B cell (primary cell): ENCODE results near the gene SDK2. TPM values are rescaled to one million over a fixed set of nuclear protein-coding genes. Genes with fewer than 3 reads are reported as not detected.

ENCODE experiments used
- ATAC-seq: fragments of 200-7000 bp; cut with Tn5 transposase; one replicate; pipeline ENCODE4 v1.10.0; 2021; ENCODE audit warnings: low read depth, mild to moderate bottlenecking, moderate number of reproducible peaks, moderate library complexity
- CTCF ChIA-PET: fragments of 350-600 bp; sonication (Branson Sonifier 250); formaldehyde crosslinking; loops from one replicate; lab custom pipeline; 2021; ENCODE audit warnings: antibody characterized with exemption, inconsistent platforms; lab: Charles Lee
- POLR2A ChIA-PET: fragments of 350-600 bp; sonication (Branson Sonifier 250); formaldehyde crosslinking; loops from one replicate; lab custom pipeline; 2021; ENCODE audit warnings: antibody characterized with exemption; lab: Charles Lee
- DNase-seq: peaks from one replicate; pipeline ENCODE4 v3.0.0; 2013
- H2AFZ ChIP-seq: 2 replicates; pipeline ENCODE4 v1.6.1; 2012; ENCODE audit warnings: mild to moderate bottlenecking, low read depth, low read length; ENCODE audit not compliant: insufficient read depth, poor library complexity, severe bottlenecking
- H3K27ac ChIP-seq, 2 donors: 1 replicate in 1 of 2; 2 replicates in 1 of 2; pipeline ENCODE4 v1.5.1; 2012 to 2013; ENCODE audit warnings: low read length in 2 of 2, mild to moderate bottlenecking in 2 of 2, moderate library complexity in 1 of 2
- H3K27me3 ChIP-seq, 4 experiments: fragments of 200-600 bp in 1 of 4; sonication (generic) in 1 of 4; replicated peaks in 1 of 4; 1 replicate in 2 of 4; 2 replicates in 2 of 4; pipeline versions ENCODE4 v1.6.1 to v1.7.0; 2013 to 2016; ENCODE audit warnings: low read length in 3 of 4, mild to moderate bottlenecking in 2 of 4, mixed read lengths in 1 of 4, moderate library complexity in 1 of 4; ENCODE audit not compliant: insufficient read depth in 4 of 4, control insufficient read depth in 3 of 4; ENCODE audit errors: control extremely low read depth in 1 of 4
- H3K36me3 ChIP-seq, 2 experiments: replicated peaks in 1 of 2; 1 replicate in 1 of 2; 2 replicates in 1 of 2; pipeline versions ENCODE4 v1.6.1 to v1.7.1; 2013; ENCODE audit warnings: low read length in 1 of 2; ENCODE audit not compliant: insufficient read depth in 2 of 2, control insufficient read depth in 1 of 2; ENCODE audit errors: control extremely low read depth in 1 of 2, extremely low read depth in 1 of 2
- H3K4me1 ChIP-seq, 2 donors: fragments of 200-600 bp in 1 of 2; sonication (generic) in 1 of 2; 1 replicate in 1 of 2; 2 replicates in 1 of 2; pipeline versions ENCODE4 v1.5.1 to v1.6.1; 2013 to 2017; ENCODE audit warnings: low read length in 2 of 2; ENCODE audit not compliant: control insufficient read depth in 2 of 2, insufficient read depth in 2 of 2
- H3K4me2 ChIP-seq: replicated peaks from 2 replicates; pipeline ENCODE3; 2012; ENCODE audit warnings: mild to moderate bottlenecking, low read depth, low read length; ENCODE audit not compliant: poor library complexity, severe bottlenecking
- H3K4me3 ChIP-seq, 5 experiments: fragments of 200-600 bp in 1 of 5; sonication (generic) in 1 of 5; 1 replicate in 3 of 5; 2 replicates in 2 of 5; pipeline versions ENCODE4 v1.5.1 to v1.7.0; 2011 to 2016; ENCODE audit warnings: low read length in 4 of 5, mild to moderate bottlenecking in 4 of 5, low read depth in 2 of 5, control low read depth in 1 of 5, moderate library complexity in 1 of 5; ENCODE audit not compliant: insufficient read depth in 1 of 5; ENCODE audit errors: control extremely low read depth in 1 of 5, extremely low read depth in 1 of 5
- H3K79me2 ChIP-seq: fragments of 200-600 bp; sonication (generic); one replicate; pipeline ENCODE4 v1.6.0; 2016; ENCODE audit warnings: low read length; ENCODE audit not compliant: control insufficient read depth, insufficient read depth
- H3K9ac ChIP-seq: fragments of 200-600 bp; sonication (generic); 2 replicates; pipeline ENCODE4 v1.6.1; 2017; ENCODE audit warnings: mild to moderate bottlenecking, low read length, moderate library complexity
- H3K9me3 ChIP-seq, 3 donors: one replicate each; pipeline versions ENCODE4 v1.6.1 to v1.7.1; 2013; ENCODE audit warnings: low read length in 2 of 3; ENCODE audit not compliant: control insufficient read depth in 2 of 3, insufficient read depth in 1 of 3; ENCODE audit errors: control extremely low read depth in 1 of 3
- H4K20me1 ChIP-seq: 2 replicates; pipeline ENCODE4 v1.6.0; 2012; ENCODE audit warnings: mild to moderate bottlenecking, low read length; ENCODE audit not compliant: insufficient read depth, control insufficient read depth, poor library complexity, severe bottlenecking
- H3K27ac Mint-ChIP-seq: one replicate; pipeline ENCODE4 v1.8.0; 2021; ENCODE audit warnings: mixed read lengths
- H3K27me3 Mint-ChIP-seq: one replicate; pipeline ENCODE4 v1.8.0; 2021; ENCODE audit warnings: mixed read lengths
- H3K4me1 Mint-ChIP-seq: one replicate; pipeline ENCODE4 v1.8.0; 2021; ENCODE audit warnings: mixed read lengths
- H3K4me3 Mint-ChIP-seq: one replicate; pipeline ENCODE4 v1.8.0; 2021; ENCODE audit warnings: mixed read lengths
- H3K9me3 Mint-ChIP-seq: one replicate; pipeline ENCODE4 v1.8.0; 2022; ENCODE audit warnings: mixed read lengths; ENCODE audit not compliant: insufficient read depth
- CTCF ChIP-seq: fragments of 200-600 bp; IDR thresholded peaks from one replicate; pipeline ENCODE4 v1.8.0; 2022; ENCODE audit warnings: antibody characterized with exemption, mild to moderate bottlenecking
- EZH2 ChIP-seq: IDR thresholded peaks from 2 replicates; pipeline ENCODE4 v1.6.1; 2012; ENCODE audit warnings: borderline replicate concordance, low read depth, mild to moderate bottlenecking, moderate library complexity, low read length; ENCODE audit not compliant: insufficient read depth, poor library complexity, severe bottlenecking
- WGBS: methylation state at CpG from one replicate; pipeline ENCODE4 v1.1.5; 2013; ENCODE audit warnings: missing lambda C conversion rate; ENCODE audit not compliant: insufficient coverage; 5-methylcytosine and 5-hydroxymethylcytosine counted together
- intact Hi-C: fragments of 100-400 bp; cut with micrococcal nuclease; formaldehyde crosslinking; loops from one replicate; pipeline ENCODE4 v1.10.0; 2022
- polyA plus RNA-seq: library from polyadenylated mRNA; depleted of rRNA; stranded (reverse); fragments of >200 nt; gene quantifications from 2 replicates; pipeline ENCODE4 v1.2.3, GENCODE V29; 2012
- total RNA-seq, 2 donors: library from RNA; stranded (reverse); fragments of 120-200 nt in 1 of 2; gene quantifications; 1 replicate in 1 of 2; 2 replicates in 1 of 2; pipeline versions ENCODE4 v1.2.3 to v1.2.4, GENCODE V29; 2013 to 2022

The SDK2 gene
- total and polyA plus RNA-seq, 2 donors (not counting 1 experiment from before 2014, with no cell fraction given), result 3.2 to 13.0 TPM

- peak overlapping the region; percentile 73 for H3K4me3 Mint-ChIP-seq
- H3K27me3 Mint-ChIP-seq, result no peaks in the 10 kb centered on the region
- no peaks in the 10 kb centered on the region for H3K36me3 ChIP-seq
- CTCF ChIA-PET, result interaction anchor here (0.7 to 6.6 kb wide), 5 partner anchors 11 to 159 kb away, joined by 3 to 36 read pairs (median 4); no protein-coding TSS in a partner anchor
- no peak overlapping the region for H2AFZ ChIP-seq
- H3K4me2 ChIP-seq, result peak overlapping the region; percentile 83
- POLR2A ChIA-PET, result interaction anchor here (1.7 to 3.1 kb wide), 2 partner anchors 22 to 54 kb away, joined by 4 to 16 read pairs; partner anchors contain the start of gene SDK2
- intact Hi-C loops, result loop anchor here (10.0 kb wide), 1 partner anchor 365 kb away; no protein-coding TSS in a partner anchor
- 91% methylated on average over 11 of the region's 11 CpGs for WGBS
- no peaks in the 10 kb centered on the region for H3K27me3 ChIP-seq
- H3K4me1 Mint-ChIP-seq, result peaks cover 98% of the 10 kb centered on the region
- TF ChIP-seq CTCF (no peak), EZH2 (no peak)
- H3K27ac Mint-ChIP-seq, result peak overlapping the region; percentile 92
- H3K79me2 ChIP-seq, result peaks cover 68% of the 10 kb centered on the region
- H3K9me3 Mint-ChIP-seq, result no peaks in the 10 kb centered on the region
- DNase-seq, result no peak
- H3K9me3 ChIP-seq, result no peaks in the 10 kb centered on the region
- ATAC-seq, result no peak
- peak overlapping the region; percentile 0 for H3K9ac ChIP-seq
- H3K4me1 ChIP-seq, result peaks cover 94 to 99% of the 10 kb centered on the region in 2 donors
- H4K20me1 ChIP-seq, result no peaks in the 10 kb centered on the region
- H3K27ac ChIP-seq, result peak overlapping the region; percentile 87 to 97
- H3K4me3 ChIP-seq, result no peak overlapping the region
Observed at GRCh38 chr17:73589363-73589980, 54.8 kb downstream of the SDK2 start.

GRCh38 chr17:73588891-73589290 is 55.4 kb downstream of the SDK2 start:
- no peak overlapping the region for H3K4me3 ChIP-seq
- peak overlapping the region; percentile 40 to 97 for H3K27ac ChIP-seq
- no peaks in the 10 kb centered on the region for H3K9me3 ChIP-seq
- 65% methylated on average over 5 of the region's 7 CpGs for WGBS
- peak overlapping the region; percentile 83 for H3K4me2 ChIP-seq
- Mint-ChIP-seq H3K27me3 (no peaks in the 10 kb centered on the region), H3K4me3 (peak overlapping the region; percentile 73), H3K9me3 (no peaks in the 10 kb centered on the region), H3K27ac (peak overlapping the region; percentile 92), H3K4me1 (peaks cover 92% of the 10 kb centered on the region)
- H3K79me2 ChIP-seq, result peaks cover 68% of the 10 kb centered on the region
- ChIA-PET POLR2A (interaction anchor here (0.7 to 3.1 kb wide), 5 partner anchors 22 to 1068 kb away, joined by 4 to 16 read pairs (median 8); partner anchors contain the start of gene SDK2), CTCF (interaction anchor here (0.7 to 6.6 kb wide), 6 partner anchors 22 to 159 kb away, joined by 3 to 36 read pairs (median 6); no protein-coding TSS in a partner anchor)
- no peaks in the 10 kb centered on the region for H3K36me3 ChIP-seq
- ATAC-seq (no peak), DNase-seq (peak; percentile 34)
- H2AFZ ChIP-seq, result no peak overlapping the region
- H3K27me3 ChIP-seq, result no peaks in the 10 kb centered on the region
- intact Hi-C loops, result loop anchor here (10.0 kb wide), 1 partner anchor 366 kb away; no protein-coding TSS in a partner anchor
- TF ChIP-seq CTCF (no peak), EZH2 (no peak)
- peak overlapping the region; percentile 0 for H3K9ac ChIP-seq
- H3K4me1 ChIP-seq, result peaks cover 88 to 93% of the 10 kb centered on the region in 2 donors
- no peaks in the 10 kb centered on the region for H4K20me1 ChIP-seq
